GM23338 (cell line): ENCODE results near the gene WNK1. TPM values are rescaled to one million over a fixed set of nuclear protein-coding genes. Genes with fewer than 3 reads are reported as not detected.
A peak's percentile ranks its signal among the peaks of the same experiment; 100 is the strongest.

Experiments used
- ATAC-seq: fragments of 200-7000 bp; cut with Tn5 transposase; 3 replicates; pipeline ENCODE4 v1.9.1; 2020
- DNase-seq: peaks from one replicate; pipeline ENCODE4 v3.0.0-alpha.2; 2015; ENCODE audit warnings: low spot score
- H2AFZ ChIP-seq: fragments of 200-600 bp; sonication (generic); 2 replicates; pipeline ENCODE4 v1.8.0; 2016; ENCODE audit warnings: antibody characterized with exemption, mild to moderate bottlenecking, moderate library complexity
- H3F3A ChIP-seq: fragments of 200-600 bp; sonication (generic); replicated peaks from 2 replicates; pipeline ENCODE4 v1.8.0; 2017; ENCODE audit warnings: antibody characterized with exemption, mixed run types, low read depth
- H3K27ac ChIP-seq: fragments of 200-600 bp; sonication (generic); 2 replicates; pipeline ENCODE4 v1.6.1; 2016; ENCODE audit warnings: low read depth
- H3K27me3 ChIP-seq: fragments of 200-600 bp; sonication (generic); 2 replicates; pipeline ENCODE4 v1.8.0; 2016; ENCODE audit warnings: mild to moderate bottlenecking, mixed run types, moderate library complexity; ENCODE audit not compliant: insufficient read depth
- H3K36me3 ChIP-seq: fragments of 200-600 bp; sonication (generic); 2 replicates; pipeline ENCODE4 v1.8.0; 2016; ENCODE audit warnings: mild to moderate bottlenecking; ENCODE audit not compliant: insufficient read depth
- H3K4me1 ChIP-seq: fragments of 200-600 bp; sonication (generic); 2 replicates; pipeline ENCODE4 v1.8.0; 2016; ENCODE audit warnings: mild to moderate bottlenecking, moderate library complexity; ENCODE audit not compliant: insufficient read depth
- H3K4me2 ChIP-seq: fragments of 200-600 bp; sonication (generic); 2 replicates; pipeline ENCODE4 v1.7.1; 2017; ENCODE audit warnings: mixed run types
- H3K4me3 ChIP-seq: fragments of 200-600 bp; sonication (generic); 2 replicates; pipeline ENCODE4 v1.6.1; 2016; ENCODE audit warnings: mixed run types
- H3K79me2 ChIP-seq: fragments of 200-600 bp; sonication (generic); replicated peaks from 2 replicates; pipeline ENCODE4 v1.8.0; 2017; ENCODE audit warnings: mild to moderate bottlenecking; ENCODE audit not compliant: insufficient read depth
- H3K9me2 ChIP-seq: fragments of 200-600 bp; sonication (generic); 2 replicates; pipeline ENCODE4 v1.8.0; 2017; ENCODE audit not compliant: insufficient read depth
- H4K20me1 ChIP-seq: fragments of 200-600 bp; sonication (generic); replicated peaks from 2 replicates; pipeline ENCODE4 v1.8.0; 2017; ENCODE audit warnings: mild to moderate bottlenecking; ENCODE audit not compliant: insufficient read depth
- H3K27ac Mint-ChIP-seq: 2 replicates; pipeline ENCODE4 v1.8.0; 2020; ENCODE audit warnings: inconsistent platforms, mild to moderate bottlenecking, moderate library complexity, mixed read lengths
- H3K27me3 Mint-ChIP-seq: 3 replicates; pipeline ENCODE4 v1.8.0; 2022; ENCODE audit warnings: low read depth, mild to moderate bottlenecking, moderate library complexity, mixed read lengths, inconsistent platforms; ENCODE audit not compliant: insufficient read depth, poor library complexity
- H3K36me3 Mint-ChIP-seq: 3 replicates; pipeline ENCODE4 v1.8.0; 2021; ENCODE audit warnings: low read depth, mild to moderate bottlenecking, inconsistent platforms, moderate library complexity, mixed read lengths
- H3K4me1 Mint-ChIP-seq: 3 replicates; pipeline ENCODE4 v1.8.0; 2020; ENCODE audit warnings: mild to moderate bottlenecking, inconsistent platforms, mixed read lengths
- H3K4me3 Mint-ChIP-seq: 3 replicates; pipeline ENCODE4 v1.8.0; 2021; ENCODE audit warnings: moderate library complexity, mild to moderate bottlenecking, inconsistent platforms, mixed read lengths
- H3K9me3 Mint-ChIP-seq: 3 replicates; pipeline ENCODE4 v1.8.0; 2020; ENCODE audit warnings: moderate library complexity, mild to moderate bottlenecking, inconsistent platforms, mixed read lengths
- CTCF ChIP-seq, 2 experiments: fragments of 200-600 bp in 1 of 2; sonication (generic) in 1 of 2; conservative IDR thresholded peaks; 2 replicates each; pipeline versions ENCODE4 v1.5.1 to v1.6.1; 2016 to 2017; ENCODE audit warnings: antibody characterized with exemption in 2 of 2, low read depth in 2 of 2, mild to moderate bottlenecking in 2 of 2, moderate library complexity in 1 of 2
- ETS1 ChIP-seq: IDR thresholded peaks from 2 replicates; pipeline ENCODE4 v1.6.1; 2016; ENCODE audit warnings: antibody characterized with exemption
- JUNB ChIP-seq: IDR thresholded peaks from one replicate; pipeline ENCODE4 v1.6.1; 2016; ENCODE audit warnings: antibody characterized with exemption; ENCODE audit not compliant: unreplicated experiment
- REST ChIP-seq: IDR thresholded peaks from one replicate; pipeline ENCODE4 v1.6.1; 2018; ENCODE audit warnings: antibody characterized with exemption; ENCODE audit not compliant: unreplicated experiment
- ZNF114 ChIP-seq: fragments of 250-450 bp; sonication (Bioruptor Pico); IDR thresholded peaks from 2 replicates; pipeline ENCODE4 v1.5.0; 2020; ENCODE audit warnings: mild to moderate bottlenecking, moderate library complexity
- ZNF462 ChIP-seq: fragments of 250-450 bp; sonication (Bioruptor Pico); IDR thresholded peaks from 2 replicates; pipeline ENCODE4 v1.5.0; 2020; ENCODE audit warnings: mild to moderate bottlenecking, moderate library complexity
- polyA plus RNA-seq: library from polyadenylated mRNA; unstranded; fragments of >200 nt; fragmentation: Nextera tagmentation; extraction: Ambion mirVana; gene quantifications from 2 replicates; pipeline ENCODE4 v1.2.1, GENCODE V29; 2016
- total RNA-seq: library from RNA; depleted of rRNA; stranded (reverse); fragments of >200 nt; shearing (Covaris generic); gene quantifications from 2 replicates; pipeline ENCODE4 v1.2.3, GENCODE V29; 2014

Gene WNK1
- total and polyA plus RNA-seq, 2 experiments from 2014 or later = 86.8 to 114 TPM

- no peak for TF ChIP-seq ETS1
Observed at GRCh38 chr12:754473-754820, 2.1 kb downstream of the WNK1 start (continued).

GRCh38 chr12:754851-755562 lies 2.6 kb downstream of the WNK1 start:
- no peak overlapping the region for H2AFZ ChIP-seq
- peaks cover 63% of the 10 kb centered on the region for H3K79me2 ChIP-seq
- peak; percentile 51 for DNase-seq
- H4K20me1 ChIP-seq = peaks cover 37% of the 10 kb centered on the region
- Mint-ChIP-seq H3K27ac (no peak overlapping the region), H3K36me3 (peaks cover 20% of the 10 kb centered on the region), H3K27me3 (peaks cover 1% of the 10 kb centered on the region), H3K4me1 (peaks cover 19% of the 10 kb centered on the region; the same call in 2 of the 3 replicates), H3K4me3 (peak overlapping the region; percentile 91), H3K9me3 (no peaks in the 10 kb centered on the region)
- ATAC-seq = no peak
- no peaks in the 10 kb centered on the region for H3K36me3 ChIP-seq
- no peaks in the 10 kb centered on the region for H3F3A ChIP-seq
- H3K4me1 ChIP-seq = peaks cover 23% of the 10 kb centered on the region
- no peak overlapping the region for H3K27ac ChIP-seq
- peak overlapping the region; percentile 93 for H3K4me2 ChIP-seq
- H3K9me2 ChIP-seq = no peaks in the 10 kb centered on the region
- no peaks in the 10 kb centered on the region for H3K27me3 ChIP-seq
- TF ChIP-seq CTCF (conservative IDR thresholded peaks at IDR 0.05; ENCODE audit: low read depth in 2 of 2) = peak in 1 of 2 experiments; percentile 44; a peak in 1 of 4 replicates
- no peak for TF ChIP-seq REST
- peak overlapping the region; percentile 78 for H3K4me3 ChIP-seq

- Histone ChIP-seq H4K20me1 (peaks cover 48% of the 10 kb centered on the region), H3K36me3 (no peaks in the 10 kb centered on the region), H3K4me3 (no peak overlapping the region), H3K4me1 (peaks cover 11% of the 10 kb centered on the region), H3F3A (no peaks in the 10 kb centered on the region), H3K4me2 (no peak overlapping the region), H3K27ac (no peak overlapping the region), H3K79me2 (peaks cover 100% of the 10 kb centered on the region), H3K27me3 (no peaks in the 10 kb centered on the region), H3K9me2 (no peaks in the 10 kb centered on the region), H2AFZ (no peak overlapping the region)
- H3K27ac Mint-ChIP-seq = no peak overlapping the region
- H3K4me1 Mint-ChIP-seq = peaks cover 19% of the 10 kb centered on the region
- H3K36me3 Mint-ChIP-seq = peaks cover 25% of the 10 kb centered on the region
- H3K27me3 Mint-ChIP-seq = peaks cover 1% of the 10 kb centered on the region
- no peak for DNase-seq
- H3K9me3 Mint-ChIP-seq = no peaks in the 10 kb centered on the region
- no peak overlapping the region for H3K4me3 Mint-ChIP-seq
- no peak for ATAC-seq
- no peak for TF ChIP-seq ZNF462 (CRISPR knock-in tag)
- no peak for TF ChIP-seq JUNB
- no peak for TF ChIP-seq ZNF114 (CRISPR knock-in tag)
Observed at GRCh38 chr12:759628-760027, 7.2 kb downstream of the WNK1 start.
